Fibroblast of lung (primary cell): ENCODE results near the gene PCSK6. TPM values are rescaled to one million over a fixed set of nuclear protein-coding genes. Genes with fewer than 3 reads are reported as not detected.

Source experiments
- DNase-seq, 2 donors: peaks; one replicate each; pipeline versions ENCODE4 v3.0.0 to v3.0.0-alpha.2; 2010; ENCODE audit warnings: low read depth in 2 of 2
- H2AFZ ChIP-seq: 2 replicates; pipeline ENCODE4 v1.5.1; 2012; ENCODE audit warnings: low read length, control low read depth, inconsistent platforms
- H3K27ac ChIP-seq: 2 replicates; pipeline ENCODE4 v1.5.1; 2011; ENCODE audit warnings: low read length, control low read depth; ENCODE audit not compliant: insufficient read depth
- H3K27me3 ChIP-seq: 2 replicates; pipeline ENCODE4 v1.5.1; 2011; ENCODE audit warnings: mild to moderate bottlenecking, low read length; ENCODE audit not compliant: control insufficient read depth, insufficient read depth
- H3K36me3 ChIP-seq: 2 replicates; pipeline ENCODE4 v1.5.1; 2011; ENCODE audit warnings: low read length; ENCODE audit not compliant: control insufficient read depth, insufficient read depth
- H3K4me1 ChIP-seq: 2 replicates; pipeline ENCODE4 v1.5.1; 2011; ENCODE audit warnings: low read length; ENCODE audit not compliant: control insufficient read depth, insufficient read depth; ENCODE audit errors: extremely low read depth
- H3K4me2 ChIP-seq: 2 replicates; pipeline ENCODE4 v1.5.1; 2011; ENCODE audit warnings: low read length, control low read depth; ENCODE audit not compliant: insufficient read depth; ENCODE audit errors: extremely low read depth
- H3K4me3 ChIP-seq, 4 experiments: fragments of 200-600 bp in 1 of 4; sonication (generic) in 1 of 4; replicated peaks in 1 of 4; 2 replicates each; pipeline ENCODE4 v1.5.1; 2011 to 2016; ENCODE audit warnings: low read length in 4 of 4, low read depth in 3 of 4, mild to moderate bottlenecking in 3 of 4, control low read depth in 2 of 4, inconsistent platforms in 1 of 4, mixed read lengths in 1 of 4; ENCODE audit not compliant: insufficient read depth in 1 of 4; ENCODE audit errors: control extremely low read depth in 1 of 4
- H3K79me2 ChIP-seq: 2 replicates; pipeline ENCODE4 v1.5.1; 2012; ENCODE audit warnings: mild to moderate bottlenecking, low read length, inconsistent platforms; ENCODE audit not compliant: control insufficient read depth, insufficient read depth
- H3K9ac ChIP-seq: 2 replicates; pipeline ENCODE4 v1.5.1; 2011; ENCODE audit warnings: mild to moderate bottlenecking, low read length, control low read depth; ENCODE audit not compliant: insufficient read depth
- H3K9me3 ChIP-seq: 2 replicates; pipeline ENCODE4 v1.5.1; 2012; ENCODE audit warnings: low read depth, low read length; ENCODE audit not compliant: control insufficient read depth, insufficient read depth
- H4K20me1 ChIP-seq: 2 replicates; pipeline ENCODE4 v1.5.1; 2011; ENCODE audit warnings: low read length; ENCODE audit not compliant: control insufficient read depth, insufficient read depth; ENCODE audit errors: extremely low read depth
- EZH2 ChIP-seq: IDR thresholded peaks from 2 replicates; pipeline ENCODE4 v1.5.1; 2012; ENCODE audit warnings: low read length, control low read depth, mild to moderate bottlenecking; ENCODE audit errors: missing control alignments
- polyA plus RNA-seq, 2 donors: library from polyadenylated mRNA; depleted of rRNA in 1 of 2; stranded (reverse) in 1 of 2; unstranded in 1 of 2; fragments of >200 nt; gene quantifications; 2 replicates each; pipeline ENCODE4 v1.2.1, GENCODE V29; 2011 to 2012; ENCODE audit warnings: missing spikeins in 1 of 2
- total RNA-seq: library from RNA; depleted of rRNA; stranded (reverse); fragments of >200 nt; gene quantifications from 2 replicates; pipeline ENCODE4 v1.2.1, GENCODE V29; 2014
- TF ChIP-seq, protein P1 (sequence below), 2 donors: IDR thresholded peaks in 1 of 2; conservative IDR thresholded peaks in 1 of 2; 1 replicate in 1 of 2; 2 replicates in 1 of 2; pipeline ENCODE4 v1.5.1; 2011 to 2012; ENCODE audit warnings: low read length in 2 of 2, control low read depth in 1 of 2, inconsistent platforms in 1 of 2, low read depth in 1 of 2, mild to moderate bottlenecking in 1 of 2

Gene PCSK6
- total and polyA plus RNA-seq, 2 donors (not counting 1 experiment from before 2014, with no cell fraction given): 0.02 to 0.83 TPM

DNA sequence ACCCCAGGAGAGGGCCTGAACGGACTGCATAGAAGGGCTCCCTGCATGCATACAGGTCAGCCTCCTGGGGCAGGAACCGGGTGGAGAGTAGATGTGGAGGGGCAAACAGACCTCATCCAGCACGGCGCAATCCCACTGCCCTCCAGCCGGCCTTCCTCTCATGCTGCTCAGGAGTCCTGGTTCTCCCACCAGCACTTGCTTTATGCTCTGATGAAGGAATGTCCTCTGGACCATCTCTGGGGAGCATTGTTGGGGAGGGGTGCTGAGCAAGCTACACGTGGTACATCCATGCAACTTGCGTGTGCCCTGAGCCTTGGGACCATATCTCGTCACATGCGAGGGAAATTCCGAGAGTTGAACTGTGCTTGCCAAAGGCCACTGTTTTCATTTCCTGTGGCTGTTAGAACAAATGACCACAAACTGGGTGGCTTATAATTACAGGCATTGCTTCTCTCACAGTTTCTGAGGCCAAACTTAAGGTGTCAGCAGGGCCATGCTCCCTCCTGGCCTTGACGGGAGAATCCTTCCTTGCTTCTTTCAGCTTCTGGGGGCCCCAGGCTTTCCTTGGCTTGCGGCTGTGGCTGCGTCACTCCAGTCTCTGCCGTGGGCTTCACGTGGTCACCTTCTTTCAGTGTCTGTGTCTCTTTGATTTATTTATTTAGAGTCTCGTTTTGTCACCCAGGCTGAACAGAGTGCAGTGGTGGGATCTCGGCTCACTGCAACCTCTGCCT is 224.4 kb downstream of the PCSK6 start:
- no peak overlapping the region for H3K27ac ChIP-seq
- TF ChIP-seq, protein P1, sequence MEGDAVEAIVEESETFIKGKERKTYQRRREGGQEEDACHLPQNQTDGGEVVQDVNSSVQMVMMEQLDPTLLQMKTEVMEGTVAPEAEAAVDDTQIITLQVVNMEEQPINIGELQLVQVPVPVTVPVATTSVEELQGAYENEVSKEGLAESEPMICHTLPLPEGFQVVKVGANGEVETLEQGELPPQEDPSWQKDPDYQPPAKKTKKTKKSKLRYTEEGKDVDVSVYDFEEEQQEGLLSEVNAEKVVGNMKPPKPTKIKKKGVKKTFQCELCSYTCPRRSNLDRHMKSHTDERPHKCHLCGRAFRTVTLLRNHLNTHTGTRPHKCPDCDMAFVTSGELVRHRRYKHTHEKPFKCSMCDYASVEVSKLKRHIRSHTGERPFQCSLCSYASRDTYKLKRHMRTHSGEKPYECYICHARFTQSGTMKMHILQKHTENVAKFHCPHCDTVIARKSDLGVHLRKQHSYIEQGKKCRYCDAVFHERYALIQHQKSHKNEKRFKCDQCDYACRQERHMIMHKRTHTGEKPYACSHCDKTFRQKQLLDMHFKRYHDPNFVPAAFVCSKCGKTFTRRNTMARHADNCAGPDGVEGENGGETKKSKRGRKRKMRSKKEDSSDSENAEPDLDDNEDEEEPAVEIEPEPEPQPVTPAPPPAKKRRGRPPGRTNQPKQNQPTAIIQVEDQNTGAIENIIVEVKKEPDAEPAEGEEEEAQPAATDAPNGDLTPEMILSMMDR (conservative IDR thresholded peaks at IDR 0.05 in 1 of 2, IDR thresholded peaks at IDR 0.05 in 1 of 2; ENCODE audit: low read depth in 1 of 2, low read length in 2 of 2): no peak
- no peak for TF ChIP-seq EZH2
- no peak for DNase-seq

DNA sequence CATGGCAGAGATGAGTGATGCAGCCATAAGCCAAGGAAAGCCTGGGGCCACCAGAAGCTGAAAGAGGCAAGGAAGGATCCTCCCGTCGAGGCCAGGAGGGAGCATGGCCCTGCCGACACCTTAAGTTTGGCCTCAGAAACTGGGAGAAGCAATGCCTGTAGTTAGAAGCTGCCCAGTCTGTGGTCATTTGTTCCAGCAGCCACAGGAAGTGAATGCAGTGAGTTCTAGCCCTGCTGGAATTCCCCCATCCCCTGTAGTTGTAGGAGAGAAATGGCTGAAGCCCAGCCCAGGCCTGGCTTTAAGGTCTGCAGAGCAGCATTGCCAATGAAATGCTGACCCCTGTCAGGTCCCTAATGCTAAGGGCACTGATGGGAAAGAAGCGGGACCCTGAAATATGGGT is 225.5 kb downstream of the PCSK6 start:
- DNase-seq: peak in 1 of 2 donors; percentile 48

More for the DNA sequence above, 224.4 kb downstream of the PCSK6 start:
- H3K79me2 ChIP-seq: no peaks in the 10 kb centered on the region
- no peaks in the 10 kb centered on the region for H3K36me3 ChIP-seq
- no peaks in the 10 kb centered on the region for H3K9me3 ChIP-seq
- peaks cover 5% of the 10 kb centered on the region for H3K27me3 ChIP-seq
- H2AFZ ChIP-seq: no peak overlapping the region
- no peak overlapping the region for H3K4me3 ChIP-seq
- no peak overlapping the region for H3K4me2 ChIP-seq
- no peaks in the 10 kb centered on the region for H4K20me1 ChIP-seq
- peaks cover 14% of the 10 kb centered on the region for H3K4me1 ChIP-seq
- no peak overlapping the region for H3K9ac ChIP-seq

DNA sequence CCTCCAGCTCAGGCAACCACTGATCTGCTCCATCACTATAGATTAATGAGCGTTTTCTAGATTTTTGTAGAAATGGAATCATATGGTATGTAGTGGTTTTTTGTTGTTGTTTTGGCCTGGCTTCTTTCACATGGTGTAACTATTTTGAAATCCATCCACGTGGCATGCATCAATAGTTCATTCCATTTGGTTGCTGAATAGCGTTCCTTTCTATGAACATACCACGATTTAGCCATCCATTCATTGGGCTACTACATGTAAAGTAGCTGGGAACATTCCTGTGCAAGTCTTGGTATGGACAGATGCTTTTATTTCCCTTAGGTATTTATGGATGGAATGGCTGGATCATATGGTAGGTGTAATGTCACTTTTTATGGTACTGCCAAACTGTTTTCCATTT is 227.0 kb downstream of the PCSK6 start:
- no peak overlapping the region for H2AFZ ChIP-seq
- peaks cover 5% of the 10 kb centered on the region for H3K27me3 ChIP-seq
- H3K9me3 ChIP-seq: no peaks in the 10 kb centered on the region
- H3K36me3 ChIP-seq: no peaks in the 10 kb centered on the region
- H3K4me1 ChIP-seq: peaks cover 9% of the 10 kb centered on the region
- DNase-seq: no peak
- H3K27ac ChIP-seq: no peak overlapping the region
- H4K20me1 ChIP-seq: no peaks in the 10 kb centered on the region
- TF ChIP-seq, protein P1 (conservative IDR thresholded peaks at IDR 0.05 in 1 of 2, IDR thresholded peaks at IDR 0.05 in 1 of 2; ENCODE audit: low read depth in 1 of 2, low read length in 2 of 2): no peak
- no peak for TF ChIP-seq EZH2
- H3K4me2 ChIP-seq: no peak overlapping the region
- no peak overlapping the region for H3K9ac ChIP-seq
- no peak overlapping the region for H3K4me3 ChIP-seq
- no peaks in the 10 kb centered on the region for H3K79me2 ChIP-seq

More for the DNA sequence above, 225.5 kb downstream of the PCSK6 start:
- H2AFZ ChIP-seq: no peak overlapping the region
- H3K27ac ChIP-seq: no peak overlapping the region
- no peak overlapping the region for H3K9ac ChIP-seq
- no peak overlapping the region for H3K4me2 ChIP-seq
- H3K4me3 ChIP-seq: no peak overlapping the region
- H4K20me1 ChIP-seq: no peaks in the 10 kb centered on the region
- no peaks in the 10 kb centered on the region for H3K9me3 ChIP-seq
- H3K4me1 ChIP-seq: peaks cover 14% of the 10 kb centered on the region
- no peaks in the 10 kb centered on the region for H3K79me2 ChIP-seq
- TF ChIP-seq, protein P1 (conservative IDR thresholded peaks at IDR 0.05 in 1 of 2, IDR thresholded peaks at IDR 0.05 in 1 of 2; ENCODE audit: low read depth in 1 of 2, low read length in 2 of 2): no peak
- TF ChIP-seq EZH2: no peak
- peaks cover 5% of the 10 kb centered on the region for H3K27me3 ChIP-seq
- no peaks in the 10 kb centered on the region for H3K36me3 ChIP-seq
